AG04449 (cell line): ENCODE results near the gene SIPA1.

Source experiments
- CTCF ChIA-PET: fragments of 350-600 bp; formaldehyde crosslinking; extraction: SDS; loops from one replicate; lab custom pipeline; 2021; ENCODE audit warnings: antibody characterized with exemption; lab: Yijun Ruan, JAX
- POLR2A ChIA-PET: fragments of 400-600, 350-600 bp; formaldehyde crosslinking; extraction: SDS; loops from one replicate; lab custom pipeline; 2020; ENCODE audit warnings: antibody characterized with exemption, inconsistent platforms; lab: Yijun Ruan, JAX
- DNase-seq: peaks from one replicate; pipeline ENCODE4 v3.0.0-alpha.2; 2010; ENCODE audit warnings: low read depth, low spot score
- H3K4me3 ChIP-seq: 2 replicates; pipeline ENCODE4 v1.5.1; 2011; ENCODE audit warnings: low read depth, mild to moderate bottlenecking, control low read depth, low read length
- CTCF ChIP-seq: IDR thresholded peaks from one replicate; pipeline ENCODE4 v1.5.1; 2011; ENCODE audit warnings: mild to moderate bottlenecking, moderate library complexity, low read length, control low read depth, inconsistent platforms; ENCODE audit not compliant: insufficient read depth; ENCODE audit errors: missing control alignments

The SIPA1 gene

DNA sequence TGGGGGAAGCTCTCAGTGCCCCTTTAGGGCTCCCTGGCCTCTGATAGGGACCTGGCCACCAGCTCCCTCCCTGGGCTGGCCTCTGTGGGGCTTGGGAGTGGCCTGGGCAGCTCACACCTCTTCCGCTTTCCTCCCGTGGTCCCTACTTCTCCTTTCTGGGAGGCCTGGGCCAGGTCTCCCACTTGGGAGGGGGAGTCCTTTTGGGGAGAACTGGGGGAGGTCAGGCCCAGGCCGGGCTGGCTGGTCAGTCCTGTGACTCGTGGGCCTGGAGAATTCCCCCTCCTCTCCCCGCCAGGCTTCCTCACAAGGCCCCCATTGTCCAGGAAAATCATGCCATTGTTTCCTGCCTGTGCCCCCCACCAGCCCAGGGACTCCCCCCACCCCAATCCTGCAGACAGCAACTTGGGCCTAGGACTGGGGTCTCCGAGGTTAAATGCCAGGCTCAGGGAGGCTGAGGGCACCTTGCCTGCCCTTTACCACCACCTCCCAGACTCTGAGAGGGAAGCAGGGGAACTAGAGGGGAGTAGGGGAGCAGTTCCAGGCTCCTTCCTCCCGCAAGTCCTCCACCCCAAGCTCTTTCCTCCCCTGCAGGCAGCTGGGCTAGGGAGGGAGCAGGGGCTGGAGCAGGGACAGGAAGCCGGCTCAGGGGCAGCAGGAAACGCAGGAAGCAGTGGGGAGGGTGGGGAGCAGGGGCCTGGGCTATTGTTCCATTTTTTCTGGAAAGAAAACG lies 26.7 kb upstream of the SIPA1 start:
- TF ChIP-seq CTCF, result no peak
- ChIA-PET CTCF (interaction anchor here (1.1 to 14.3 kb wide), 2 partner anchors 10 to 17 kb away, joined by 3 to 134 read pairs; partner anchors contain the start of gene KCNK7), POLR2A (no interaction called here)
- peak overlapping the region; percentile 93 for H3K4me3 ChIP-seq
- DNase-seq, result no peak

DNA sequence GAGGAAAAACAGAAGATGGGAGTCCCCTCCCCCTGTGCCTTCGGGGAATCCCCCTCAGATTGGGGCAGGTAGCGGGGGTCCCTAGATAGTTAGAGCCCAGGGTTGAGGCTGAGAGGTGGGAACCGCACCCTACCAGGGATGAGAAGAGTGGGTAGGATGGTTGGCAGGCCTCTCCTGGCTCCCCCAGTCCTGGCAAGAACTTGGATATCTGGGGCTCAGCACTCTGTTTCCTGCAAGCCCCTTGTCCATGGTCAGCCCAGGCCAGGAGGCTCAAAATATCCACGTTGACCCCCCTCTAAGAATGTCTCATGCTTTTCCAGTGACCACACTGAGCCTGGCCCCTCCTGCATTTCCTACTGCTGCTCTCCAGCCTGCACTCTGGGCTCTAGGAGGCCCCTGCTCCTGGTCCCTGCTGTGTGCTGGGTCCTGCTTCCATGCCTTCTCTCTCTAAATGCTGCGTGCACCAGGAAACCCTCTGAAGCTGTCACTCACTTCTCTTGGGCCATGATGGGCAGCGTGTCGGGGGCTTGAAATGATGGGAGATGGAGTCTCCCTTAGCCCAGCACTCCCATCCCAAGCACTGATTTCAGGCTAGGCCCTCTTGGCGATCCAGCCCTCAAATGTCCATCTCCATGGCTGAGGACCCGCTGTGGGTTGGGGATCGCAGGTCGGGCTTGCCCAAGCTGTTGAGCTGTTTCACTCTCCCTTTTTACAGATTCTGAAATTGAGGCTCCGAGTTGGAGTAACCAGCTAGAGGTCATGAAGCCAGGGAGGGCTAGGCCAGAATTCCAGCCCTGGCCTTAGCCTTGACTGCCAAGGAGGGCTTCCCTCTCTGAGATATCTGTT lies 25.9 kb upstream of the SIPA1 start:
- no peak for TF ChIP-seq CTCF
- POLR2A ChIA-PET, result interaction anchor here (1.3 kb wide), 1 partner anchor 12 kb away, joined by 5 read pairs; no protein-coding TSS in a partner anchor
- CTCF ChIA-PET, result interaction anchor here (0.9 to 14.3 kb wide), 5 partner anchors 7 to 71 kb away, joined by 3 to 134 read pairs (median 5); partner anchors contain the start of gene KCNK7
- peak overlapping the region; percentile 93 for H3K4me3 ChIP-seq
- DNase-seq, result no peak

DNA sequence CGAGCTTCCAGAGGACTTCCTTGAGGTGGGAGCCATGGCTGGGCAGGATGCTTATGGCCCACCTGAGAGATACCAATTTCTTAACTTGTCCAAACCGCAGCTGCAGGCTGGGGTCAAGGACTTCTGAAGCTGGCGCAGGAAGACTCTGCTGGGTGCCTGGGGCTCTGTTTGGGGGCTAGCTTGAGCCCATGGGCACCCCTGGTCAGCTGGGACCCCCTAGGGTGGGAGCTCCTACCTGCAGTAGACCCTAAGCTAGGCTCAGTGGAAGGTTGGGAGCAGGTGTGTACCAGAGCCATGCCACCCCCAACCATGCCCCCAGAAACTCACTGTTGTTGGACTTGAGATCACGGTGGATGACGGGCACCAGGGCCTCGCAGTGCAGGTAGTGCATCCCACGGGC lies 25.2 kb upstream of the SIPA1 start:
- TF ChIP-seq CTCF, result no peak
- CTCF ChIA-PET, result interaction anchor here (0.8 to 14.3 kb wide), 7 partner anchors 8 to 72 kb away, joined by 3 to 134 read pairs (median 3); partner anchors contain the start of genes FAM89B and KCNK7
- peak overlapping the region; percentile 93 for H3K4me3 ChIP-seq
- no peak for DNase-seq
- POLR2A ChIA-PET, result interaction anchor here (1.3 kb wide), 1 partner anchor 12 kb away, joined by 5 read pairs; no protein-coding TSS in a partner anchor

DNA sequence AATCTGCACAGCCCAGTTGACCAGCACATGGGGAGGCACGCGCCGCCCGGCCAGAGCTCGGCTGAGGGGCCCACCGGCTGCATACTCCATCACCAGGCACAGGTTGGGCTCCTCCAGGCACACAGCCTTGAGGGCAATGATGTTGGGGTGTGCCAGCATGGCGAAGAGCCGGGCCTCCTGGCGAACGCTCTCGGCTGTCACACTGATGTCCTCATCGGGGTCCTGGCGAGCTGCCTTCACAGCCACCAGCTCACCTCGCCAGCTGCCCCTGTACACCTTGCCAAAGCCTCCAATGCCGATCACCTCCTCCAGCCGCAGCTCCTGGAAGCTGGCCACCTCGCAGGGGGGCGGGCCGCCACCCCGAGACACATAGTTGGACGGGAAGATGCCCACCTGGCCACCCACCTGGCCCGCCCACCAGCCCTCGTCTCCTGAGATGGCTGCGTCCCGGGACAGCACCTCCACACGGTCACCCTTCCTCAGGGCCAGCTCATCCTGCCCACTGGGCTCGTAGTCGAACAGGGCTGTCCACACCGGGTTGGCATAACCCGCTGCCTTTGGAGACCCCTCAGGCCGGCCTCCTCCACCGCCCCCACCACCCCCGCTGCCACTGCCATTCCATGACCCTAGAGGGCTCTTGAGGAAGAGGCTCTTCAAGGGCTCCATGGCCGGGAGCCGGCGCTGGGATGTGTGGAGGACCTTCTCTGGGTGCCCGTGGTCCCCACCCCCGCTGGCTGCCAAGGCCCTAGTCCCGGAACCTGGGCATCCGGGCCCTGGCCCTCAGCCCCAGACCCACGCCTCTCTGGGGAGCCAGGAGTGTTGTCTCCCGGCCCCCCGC lies 24.6 kb upstream of the SIPA1 start:
- CTCF ChIA-PET, result interaction anchor here (0.8 to 14.3 kb wide), 8 partner anchors 9 to 73 kb away, joined by 3 to 134 read pairs (median 4); partner anchors contain the start of genes FAM89B and KCNK7
- peak overlapping the region; percentile 93 for H3K4me3 ChIP-seq
- DNase-seq, result no peak
- no peak for TF ChIP-seq CTCF
- POLR2A ChIA-PET, result interaction anchor here (0.7 to 1.3 kb wide), 2 partner anchors 13 kb away, joined by 3 to 5 read pairs; no protein-coding TSS in a partner anchor

GRCh38 chr11:65615229-65615949 lies 22.5 kb upstream of the SIPA1 start, which contains the start of gene PCNX3:
Gene PCNX3 (plus strand): TSS chr11:65615776. CDS start chr11:65616312, 536 bp downstream.
- no peak for TF ChIP-seq CTCF
- DNase-seq, result peak; percentile 99
- H3K4me3 ChIP-seq, result peak within 1 kb of the TSS; percentile 93
- ChIA-PET POLR2A (interaction anchor here (0.6 to 1.5 kb wide), 18 partner anchors 8 to 243 kb away, joined by 3 to 9 read pairs (median 4); partner anchors contain the start of genes NEAT1, RELA, SIPA1 and ZNRD2), CTCF (interaction anchor here (0.9 to 14.3 kb wide), 10 partner anchors 11 to 375 kb away, joined by 3 to 134 read pairs (median 4); partner anchors contain the start of genes KCNK7 and SIPA1)
